ENCODE measurements around the gene SYNC.

DNA sequence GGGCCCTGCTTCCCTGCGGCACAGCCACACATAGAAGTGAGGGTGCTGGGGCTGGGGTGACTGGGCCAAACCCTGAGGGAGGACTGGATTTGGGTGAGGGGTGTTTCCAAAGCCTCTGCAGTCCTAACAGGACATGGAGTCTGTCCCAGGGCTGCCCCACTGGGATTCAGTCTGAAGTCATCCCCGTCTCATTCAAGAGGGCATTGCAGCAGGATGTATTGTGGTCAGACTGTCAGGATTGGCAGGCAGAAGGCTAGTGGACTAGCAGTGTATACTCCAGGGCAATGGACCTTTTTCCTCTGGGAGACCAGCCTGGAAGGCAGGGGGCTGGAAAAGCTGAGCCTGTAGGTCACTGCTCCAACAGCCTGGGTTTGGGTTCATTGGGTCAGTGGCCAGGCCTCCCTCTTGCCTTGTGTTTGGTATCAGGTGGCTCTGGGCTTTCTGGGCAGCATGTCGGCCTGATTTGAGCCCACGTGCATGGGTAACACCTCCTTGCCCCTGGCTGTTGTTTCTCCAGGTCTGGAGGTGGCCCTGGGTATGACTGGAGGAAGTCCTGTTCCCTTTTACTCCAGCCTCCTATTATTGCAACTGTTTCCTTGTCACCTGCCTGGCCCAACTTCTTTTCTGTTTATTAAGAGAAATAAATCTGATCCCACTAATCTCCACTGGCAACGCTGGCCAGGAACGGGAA lies 41.0 kb upstream of the SYNC start:
- TF ChIP-seq, protein P1, sequence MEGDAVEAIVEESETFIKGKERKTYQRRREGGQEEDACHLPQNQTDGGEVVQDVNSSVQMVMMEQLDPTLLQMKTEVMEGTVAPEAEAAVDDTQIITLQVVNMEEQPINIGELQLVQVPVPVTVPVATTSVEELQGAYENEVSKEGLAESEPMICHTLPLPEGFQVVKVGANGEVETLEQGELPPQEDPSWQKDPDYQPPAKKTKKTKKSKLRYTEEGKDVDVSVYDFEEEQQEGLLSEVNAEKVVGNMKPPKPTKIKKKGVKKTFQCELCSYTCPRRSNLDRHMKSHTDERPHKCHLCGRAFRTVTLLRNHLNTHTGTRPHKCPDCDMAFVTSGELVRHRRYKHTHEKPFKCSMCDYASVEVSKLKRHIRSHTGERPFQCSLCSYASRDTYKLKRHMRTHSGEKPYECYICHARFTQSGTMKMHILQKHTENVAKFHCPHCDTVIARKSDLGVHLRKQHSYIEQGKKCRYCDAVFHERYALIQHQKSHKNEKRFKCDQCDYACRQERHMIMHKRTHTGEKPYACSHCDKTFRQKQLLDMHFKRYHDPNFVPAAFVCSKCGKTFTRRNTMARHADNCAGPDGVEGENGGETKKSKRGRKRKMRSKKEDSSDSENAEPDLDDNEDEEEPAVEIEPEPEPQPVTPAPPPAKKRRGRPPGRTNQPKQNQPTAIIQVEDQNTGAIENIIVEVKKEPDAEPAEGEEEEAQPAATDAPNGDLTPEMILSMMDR (IDR thresholded peaks at IDR 0.05; ENCODE audit: extremely low read depth in 1 of 2, insufficient read depth in 1 of 2, low read depth in 1 of 2, low read length in 2 of 2) = no peak
- TF ChIP-seq EZH2 (IDR thresholded peaks at IDR 0.05; ENCODE audit: borderline replicate concordance, low read depth, low read length, severe bottlenecking) = no peak
- TF ChIP-seq POLR2AphosphoS5 (IDR thresholded peaks at IDR 0.05; ENCODE audit: insufficient read depth, low read depth, low read length) = no peak
- no peak for TF ChIP-seq POLR2A (IDR thresholded peaks at IDR 0.05; ENCODE audit: low read depth, low read length)
- TF ChIP-seq, protein P2, sequence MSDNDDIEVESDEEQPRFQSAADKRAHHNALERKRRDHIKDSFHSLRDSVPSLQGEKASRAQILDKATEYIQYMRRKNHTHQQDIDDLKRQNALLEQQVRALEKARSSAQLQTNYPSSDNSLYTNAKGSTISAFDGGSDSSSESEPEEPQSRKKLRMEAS (IDR thresholded peaks at IDR 0.05; ENCODE audit: insufficient read depth, insufficient read length) = no peak
- no peak for TF ChIP-seq JUN (IDR thresholded peaks at IDR 0.05; ENCODE audit: borderline replicate concordance, insufficient read depth, insufficient read length, low read depth)
- no peak for TF ChIP-seq MYC (IDR thresholded peaks at IDR 0.05; ENCODE audit: low read depth, low read length)
- no peak for TF ChIP-seq FOS (IDR thresholded peaks at IDR 0.05; ENCODE audit: borderline replicate concordance, insufficient read depth, low read length)
